ENCODE data around the gene FOXN3. TPM values are rescaled to one million over a fixed set of nuclear protein-coding genes. Genes with fewer than 3 reads are reported as not detected.

Gene FOXN3
- total RNA-seq, result 10 to 100 TPM; 28.3 to 58.0 (median 34.7) TPM
- polyA plus RNA-seq, result 1 to 10 TPM; 8.8 TPM

- FAIRE-seq, result no peak
- 0 to 1% methylated on average over 35 to 54 of the region's 54 CpGs for WGBS, 2 donors
- ATAC-seq, result peak; percentile 68 to 80 (median 74)
- Histone ChIP-seq H3K27ac (peak within 1 kb of the TSS; percentile 87 to 97 (median 92)), H3K36me3 (no peaks in the 10 kb centered on the region), H3K9me3 (no peaks in the 10 kb centered on the region), H3K4me1 (peaks cover 0 to 9% (median 4%) of the 10 kb centered on the region in 3 donors), H3K27me3 (no peaks in the 10 kb centered on the region), H3K4me3 (peak within 1 kb of the TSS; percentile 65 to 84 (median 80))
- peak; percentile 92 to 96 (median 94) for DNase-seq
- intact Hi-C loops (cut with DNase I), result no loop called here
- TF ChIP-seq CTCF (IDR thresholded peaks at IDR 0.05), result no peak
Observed at GRCh38 chr14:89417091-89417464, at the start of gene FOXN3. TSS of gene FOXN3 (minus strand) at chr14:89417233. CDS start at chr14:89412476, 4,757 bp downstream.

GRCh38 chr14:89466484-89466883 is 49.5 kb upstream of the FOXN3 start:
- Histone ChIP-seq H3K27me3 (no peaks in the 10 kb centered on the region), H3K4me1 (no peaks in the 10 kb centered on the region), H3K9me3 (no peaks in the 10 kb centered on the region), H3K27ac (no peak overlapping the region), H3K36me3 (no peaks in the 10 kb centered on the region), H3K4me3 (no peak overlapping the region)
- 89 to 91% methylated on average over 5 of the region's 5 CpGs for WGBS, 2 donors
- TF ChIP-seq CTCF (IDR thresholded peaks at IDR 0.05), result no peak
- intact Hi-C loops (cut with DNase I), result no loop called here
- FAIRE-seq (no peak), DNase-seq (no peak), ATAC-seq (peak in 1 of 4 donors; percentile 28)

GRCh38 chr14:89465876-89466275 is 48.8 kb upstream of the FOXN3 start:
- DNase-seq (no peak), FAIRE-seq (no peak), ATAC-seq (no peak)
- intact Hi-C loops (cut with DNase I), result no loop called here
- no peaks in the 10 kb centered on the region for H3K4me1 ChIP-seq
- no peaks in the 10 kb centered on the region for H3K36me3 ChIP-seq
- no peaks in the 10 kb centered on the region for H3K9me3 ChIP-seq
- no peak for TF ChIP-seq CTCF (IDR thresholded peaks at IDR 0.05)
- no peaks in the 10 kb centered on the region for H3K27me3 ChIP-seq
- no peak overlapping the region for H3K4me3 ChIP-seq
- WGBS, 2 donors, result 72 to 80% methylated on average over 5 of the region's 5 CpGs
- H3K27ac ChIP-seq, result no peak overlapping the region

- TF ChIP-seq CTCF (IDR thresholded peaks at IDR 0.05), result no peak
- no peak for FAIRE-seq
- 95 to 100% methylated on average over 3 of the region's 3 CpGs for WGBS, 2 donors
- no peak for ATAC-seq
- H3K36me3 ChIP-seq, result no peaks in the 10 kb centered on the region
- H3K4me3 ChIP-seq, result no peak overlapping the region
- no peaks in the 10 kb centered on the region for H3K9me3 ChIP-seq
- peak in 1 of 6 donors; percentile 19 for DNase-seq
- intact Hi-C loops (cut with DNase I), result no loop called here
- no peaks in the 10 kb centered on the region for H3K27me3 ChIP-seq
- no peak overlapping the region for H3K27ac ChIP-seq
- H3K4me1 ChIP-seq, result no peaks in the 10 kb centered on the region
Observed at GRCh38 chr14:89461256-89461655, 44.2 kb upstream of the FOXN3 start.

- intact Hi-C loops (cut with DNase I), result no loop called here
Observed at GRCh38 chr14:89458713-89459420, 41.8 kb upstream of the FOXN3 start.

More at GRCh38 chr14:89458713-89459420, 41.8 kb upstream of the FOXN3 start:
- Histone ChIP-seq H3K27ac (no peak overlapping the region), H3K4me1 (peaks cover 0 to 4% (median 0%) of the 10 kb centered on the region in 3 donors), H3K27me3 (no peaks in the 10 kb centered on the region), H3K9me3 (no peaks in the 10 kb centered on the region), H3K4me3 (no peak overlapping the region), H3K36me3 (no peaks in the 10 kb centered on the region)
- DNase-seq (peak in 1 of 6 donors; percentile 14), FAIRE-seq (no peak), ATAC-seq (no peak)
- WGBS, 2 donors, result 79 to 81% methylated on average over 5 of the region's 5 CpGs
- no peak for TF ChIP-seq CTCF (IDR thresholded peaks at IDR 0.05)

Data from pancreas (tissue), 10 donors.